Vagina (tissue), 2 donors: ENCODE measurements around the gene PRPF19. TPM values are rescaled to one million over a fixed set of nuclear protein-coding genes. Genes with fewer than 3 reads are reported as not detected.

Source experiments
- DNase-seq, 2 donors: peaks; one replicate each; pipeline ENCODE4 v3.0.0-alpha.2; 2017; ENCODE audit errors: extremely low spot score in 2 of 2
- H3K27ac ChIP-seq: fragments of 200-600 bp; sonication (generic); one replicate; pipeline ENCODE4 v1.5.1; 2019
- H3K27me3 ChIP-seq: fragments of 200-600 bp; sonication (generic); one replicate; pipeline ENCODE4 v1.5.1; 2019
- H3K36me3 ChIP-seq, 2 donors: fragments of 200-600 bp; sonication (generic); one replicate each; pipeline ENCODE4 v1.5.1; 2017 to 2019
- H3K4me1 ChIP-seq: fragments of 200-600 bp; sonication (generic); one replicate; pipeline ENCODE4 v1.5.1; 2019
- H3K4me3 ChIP-seq, 2 donors: fragments of 200-600 bp; sonication (generic); 1 replicate in 1 of 2; 2 replicates in 1 of 2; pipeline ENCODE4 v1.5.1; 2016 to 2019
- H3K9me3 ChIP-seq: fragments of 200-600 bp; sonication (generic); one replicate; pipeline ENCODE4 v1.5.1; 2019
- CTCF ChIP-seq, 3 experiments: fragments of 450-650 bp in 2 of 3; fragments of 200-600 bp in 1 of 3; sonication (generic) in 1 of 3; IDR thresholded peaks; one replicate each; pipeline ENCODE4 v1.5.1; 2017 to 2019; ENCODE audit warnings: antibody characterized with exemption in 3 of 3, mild to moderate bottlenecking in 2 of 3, moderate library complexity in 2 of 3
- POLR2A ChIP-seq, 2 donors: fragments of 450-650 bp; IDR thresholded peaks; one replicate each; pipeline ENCODE4 v1.6.1; 2017; ENCODE audit warnings: antibody characterized with exemption in 2 of 2, mild to moderate bottlenecking in 2 of 2, moderate library complexity in 2 of 2
- POLR2AphosphoS5 ChIP-seq, 2 donors: sonication (generic); formaldehyde crosslinking; IDR thresholded peaks; one replicate each; pipeline ENCODE4 v1.9.0; 2017; ENCODE audit warnings: antibody characterized with exemption in 2 of 2, mild to moderate bottlenecking in 2 of 2, low read depth in 1 of 2; ENCODE audit not compliant: insufficient read depth in 1 of 2
- intact Hi-C: fragments of 100-400 bp; cut with DNase I; formaldehyde crosslinking; loops from one replicate; pipeline ENCODE4 v1.15.1; 2023
- total RNA-seq: library from RNA; depleted of rRNA; stranded (reverse); fragments of >200 nt; gene quantifications from one replicate; pipeline ENCODE4 v1.2.3, GENCODE V29; 2016

The PRPF19 gene
- total RNA-seq, 1 donor from 2014 or later, result 54.0 TPM

- no peaks in the 10 kb centered on the region for H3K4me1 ChIP-seq
- no peak for DNase-seq
- H3K27me3 ChIP-seq, result no peaks in the 10 kb centered on the region
- no peak overlapping the region for H3K27ac ChIP-seq
- H3K36me3 ChIP-seq, result no peaks in the 10 kb centered on the region
- H3K4me3 ChIP-seq, result no peak overlapping the region
- intact Hi-C loops, result no loop called here
- TF ChIP-seq CTCF (IDR thresholded peaks at IDR 0.05) (no peak), POLR2AphosphoS5 (IDR thresholded peaks at IDR 0.05; ENCODE audit: insufficient read depth in 1 of 2, low read depth in 1 of 2) (no peak), POLR2A (IDR thresholded peaks at IDR 0.05) (no peak)
- H3K9me3 ChIP-seq, result no peaks in the 10 kb centered on the region
Measured at GRCh38 chr11:60932605-60933356, 26.4 kb upstream of the PRPF19 start.

DNA sequence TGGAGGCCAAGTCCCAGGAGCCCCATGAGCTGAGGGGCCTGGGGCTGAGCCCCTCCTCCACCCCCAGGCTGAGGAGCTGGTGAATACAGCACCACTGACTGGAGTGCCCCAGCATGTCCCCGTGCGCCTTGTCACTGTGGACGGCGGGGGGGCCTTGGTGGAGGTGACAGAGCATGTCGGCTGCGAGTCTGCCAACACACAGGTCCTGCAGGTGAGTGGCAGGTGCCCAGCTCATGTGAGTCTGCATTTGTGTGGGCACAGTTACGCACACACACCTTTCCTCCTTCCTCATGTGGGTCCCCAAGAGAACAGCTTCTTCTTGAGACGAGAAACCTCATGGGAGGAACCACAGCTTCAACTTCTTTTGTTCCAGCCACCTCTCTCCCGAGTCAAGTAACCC lies 25.5 kb upstream of the PRPF19 start:
- intact Hi-C loops, result no loop called here
- H3K4me1 ChIP-seq, result peaks cover 5% of the 10 kb centered on the region
- no peak for TF ChIP-seq POLR2AphosphoS5 (IDR thresholded peaks at IDR 0.05; ENCODE audit: insufficient read depth in 1 of 2, low read depth in 1 of 2)
- TF ChIP-seq CTCF (IDR thresholded peaks at IDR 0.05), result no peak
- TF ChIP-seq POLR2A (IDR thresholded peaks at IDR 0.05), result no peak
- H3K27ac ChIP-seq, result no peak overlapping the region
- no peaks in the 10 kb centered on the region for H3K27me3 ChIP-seq
- no peak overlapping the region for H3K4me3 ChIP-seq
- DNase-seq, result no peak
- H3K36me3 ChIP-seq, result no peaks in the 10 kb centered on the region
- no peaks in the 10 kb centered on the region for H3K9me3 ChIP-seq

- Histone ChIP-seq H3K4me1 (peaks cover 7% of the 10 kb centered on the region), H3K27ac (no peak overlapping the region), H3K9me3 (no peaks in the 10 kb centered on the region), H3K4me3 (no peak overlapping the region), H3K36me3 (no peaks in the 10 kb centered on the region), H3K27me3 (no peaks in the 10 kb centered on the region)
- TF ChIP-seq CTCF (IDR thresholded peaks at IDR 0.05) (no peak), POLR2AphosphoS5 (IDR thresholded peaks at IDR 0.05; ENCODE audit: insufficient read depth in 1 of 2, low read depth in 1 of 2) (no peak), POLR2A (IDR thresholded peaks at IDR 0.05) (no peak)
- intact Hi-C loops, result no loop called here
- DNase-seq, result no peak
Measured at GRCh38 chr11:60930394-60930793, 24.0 kb upstream of the PRPF19 start.

GRCh38 chr11:60929764-60930163 lies 23.4 kb upstream of the PRPF19 start:
- no peak overlapping the region for H3K27ac ChIP-seq
- intact Hi-C loops, result no loop called here
- DNase-seq, result no peak
- no peaks in the 10 kb centered on the region for H3K36me3 ChIP-seq
- no peak overlapping the region for H3K4me3 ChIP-seq
- H3K4me1 ChIP-seq, result peaks cover 13% of the 10 kb centered on the region
- H3K9me3 ChIP-seq, result no peaks in the 10 kb centered on the region
- TF ChIP-seq POLR2A (IDR thresholded peaks at IDR 0.05), result no peak
- TF ChIP-seq CTCF (IDR thresholded peaks at IDR 0.05), result no peak
- no peak for TF ChIP-seq POLR2AphosphoS5 (IDR thresholded peaks at IDR 0.05; ENCODE audit: insufficient read depth in 1 of 2, low read depth in 1 of 2)
- no peaks in the 10 kb centered on the region for H3K27me3 ChIP-seq

DNA sequence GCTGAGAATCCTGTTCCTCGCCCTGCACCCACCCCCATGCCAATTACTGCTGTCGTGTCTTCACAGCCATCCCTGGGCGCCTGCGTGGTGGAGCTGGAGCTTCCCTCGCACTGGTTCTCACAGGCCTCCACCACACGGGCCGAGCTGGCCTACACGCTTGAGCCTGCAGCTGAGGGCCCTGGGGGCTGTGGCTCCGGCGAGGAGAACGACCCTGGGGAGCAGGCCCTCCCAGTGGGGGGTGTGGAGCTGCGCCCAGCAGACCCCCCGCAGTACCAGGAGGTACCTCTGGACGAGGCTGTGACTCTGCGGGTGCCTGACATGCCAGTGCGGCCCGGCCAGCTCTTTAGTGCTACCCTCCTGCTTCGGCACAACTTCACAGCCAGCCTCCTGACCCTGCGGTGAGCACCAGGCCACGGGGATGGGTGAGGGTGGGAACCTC lies 22.2 kb upstream of the PRPF19 start:
- Histone ChIP-seq H3K9me3 (no peaks in the 10 kb centered on the region), H3K27ac (no peak overlapping the region), H3K27me3 (no peaks in the 10 kb centered on the region), H3K4me3 (no peak overlapping the region), H3K4me1 (peaks cover 23% of the 10 kb centered on the region), H3K36me3 (no peaks in the 10 kb centered on the region)
- no peak for DNase-seq
- TF ChIP-seq POLR2A (IDR thresholded peaks at IDR 0.05), result no peak
- no peak for TF ChIP-seq POLR2AphosphoS5 (IDR thresholded peaks at IDR 0.05; ENCODE audit: insufficient read depth in 1 of 2, low read depth in 1 of 2)
- no peak for TF ChIP-seq CTCF (IDR thresholded peaks at IDR 0.05)
- intact Hi-C loops, result no loop called here
